DMS53 treated with DMSO at 0.1 percent for 48 hours (cell line): ENCODE results near the gene ZNF511.
"Not testable (repeated sequence)": the region's sequence is repeated elsewhere in the genome, so short reads cannot be mapped to it uniquely, and the experiment has no call there.

Source experiments
- DNase-seq: peaks from one replicate; lab custom pipeline; 2025; ENCODE audit not compliant: unreplicated experiment; lab: John Stamatoyannopoulos, UW

Gene ZNF511, protein sequence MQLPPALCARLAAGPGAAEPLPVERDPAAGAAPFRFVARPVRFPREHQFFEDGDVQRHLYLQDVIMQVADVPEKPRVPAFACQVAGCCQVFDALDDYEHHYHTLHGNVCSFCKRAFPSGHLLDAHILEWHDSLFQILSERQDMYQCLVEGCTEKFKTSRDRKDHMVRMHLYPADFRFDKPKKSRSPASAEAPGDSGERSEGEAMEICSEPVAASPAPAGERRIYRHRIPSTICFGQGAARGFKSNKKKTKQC

DNA sequence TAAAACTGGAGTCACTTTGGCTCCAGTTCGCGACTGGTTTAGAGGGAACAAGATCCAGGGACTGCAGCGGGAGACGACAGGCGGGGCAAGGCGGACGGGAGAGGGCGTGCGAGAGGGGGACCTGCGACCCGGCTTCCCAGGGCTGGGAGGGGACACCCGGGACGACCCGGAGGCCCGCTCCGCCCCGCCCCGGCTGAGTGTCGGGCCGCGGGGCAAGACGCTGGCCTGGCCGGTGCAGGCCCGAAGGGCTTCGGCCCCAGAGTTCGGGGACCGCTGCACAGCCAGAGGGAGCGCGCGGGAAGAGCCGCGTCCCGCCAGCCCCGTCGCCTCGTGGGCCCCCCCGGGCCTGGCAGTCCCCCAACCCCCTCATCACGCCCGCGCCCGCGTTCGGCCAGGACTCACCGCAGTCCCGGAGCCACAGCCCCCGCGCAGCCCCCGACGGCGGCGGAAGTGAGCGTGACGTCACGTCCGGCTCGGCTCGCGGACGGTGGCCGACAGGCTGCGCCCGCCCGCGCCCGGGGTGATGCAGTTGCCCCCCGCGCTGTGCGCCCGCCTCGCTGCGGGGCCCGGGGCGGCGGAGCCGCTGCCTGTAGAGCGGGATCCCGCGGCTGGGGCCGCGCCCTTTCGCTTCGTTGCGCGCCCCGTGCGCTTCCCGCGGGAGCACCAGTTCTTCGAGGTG is at the start of gene ZNF511, which contains the start of gene TUBGCP2:
TSS of gene ZNF511 (plus strand) at position 494 of the 679 bp plus-strand sequence. CDS start at position 524, 30 bp downstream.
TSS of gene TUBGCP2 (minus strand) at position 452 of the 679 bp plus-strand sequence. CDS start 5,931 bp downstream, outside the sequence.
- no peak for DNase-seq

DNA sequence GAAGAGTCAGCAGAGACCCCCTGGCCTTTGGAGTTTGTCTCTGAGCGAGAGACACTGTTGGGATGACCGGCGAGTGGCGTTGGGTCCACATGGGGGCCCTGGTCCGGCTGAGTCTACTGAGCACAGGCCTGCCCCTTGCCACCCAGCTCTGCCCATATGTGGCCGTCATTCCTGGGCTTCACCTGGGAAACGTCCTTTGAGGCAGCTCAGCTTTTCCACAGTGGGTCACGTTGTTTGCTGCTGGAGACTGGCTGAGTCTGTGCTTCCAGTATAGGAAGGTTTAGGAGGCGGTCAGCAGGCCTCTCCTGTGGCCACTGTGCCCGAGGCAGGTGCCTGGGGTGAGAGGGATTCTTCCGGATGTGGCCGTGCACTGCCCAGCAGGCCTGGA is 49.1 kb upstream of the ZNF511 start:
- no peak for DNase-seq

DNA sequence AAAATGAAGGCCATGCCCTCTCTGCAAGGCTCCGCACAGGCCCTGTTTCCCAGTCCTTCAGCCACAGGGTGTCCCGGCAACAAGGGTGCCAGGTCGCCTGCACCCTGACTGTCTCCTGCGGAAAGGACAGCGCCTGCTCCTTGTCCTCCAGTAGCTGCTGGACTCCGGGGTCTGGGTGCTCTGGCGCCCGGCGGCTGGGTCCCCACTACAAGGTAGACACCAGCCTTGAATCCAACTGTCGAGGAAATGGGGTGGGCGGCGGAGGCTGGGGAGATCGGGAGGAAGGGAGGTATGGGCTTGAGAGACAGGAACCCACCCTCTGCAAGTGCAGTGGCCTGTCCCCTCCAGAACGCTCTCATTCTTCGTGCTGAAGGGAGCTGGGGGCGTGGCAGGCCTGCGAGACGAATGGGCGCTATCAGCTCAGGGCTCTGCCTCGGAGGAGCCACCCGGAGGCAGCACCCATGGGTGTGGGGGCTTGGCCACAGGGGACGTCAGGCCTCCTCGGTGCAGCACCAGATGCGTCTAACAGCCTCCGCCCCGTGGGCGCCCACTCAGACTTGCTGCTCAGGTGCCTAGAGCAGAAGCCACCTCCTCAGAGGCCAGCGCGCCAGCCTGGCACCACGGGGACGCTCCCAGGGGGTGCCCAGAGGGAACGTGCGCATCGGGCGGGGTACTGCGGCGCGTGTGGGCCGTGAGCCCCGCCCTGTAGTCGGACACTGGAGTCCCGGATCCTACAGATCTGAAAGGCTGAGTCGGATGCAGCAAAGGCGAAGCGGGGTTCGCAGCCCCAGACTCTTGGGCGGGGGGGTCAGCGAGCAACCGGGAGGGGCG is 47.6 kb upstream of the ZNF511 start:
- DNase-seq = no peak

DNA sequence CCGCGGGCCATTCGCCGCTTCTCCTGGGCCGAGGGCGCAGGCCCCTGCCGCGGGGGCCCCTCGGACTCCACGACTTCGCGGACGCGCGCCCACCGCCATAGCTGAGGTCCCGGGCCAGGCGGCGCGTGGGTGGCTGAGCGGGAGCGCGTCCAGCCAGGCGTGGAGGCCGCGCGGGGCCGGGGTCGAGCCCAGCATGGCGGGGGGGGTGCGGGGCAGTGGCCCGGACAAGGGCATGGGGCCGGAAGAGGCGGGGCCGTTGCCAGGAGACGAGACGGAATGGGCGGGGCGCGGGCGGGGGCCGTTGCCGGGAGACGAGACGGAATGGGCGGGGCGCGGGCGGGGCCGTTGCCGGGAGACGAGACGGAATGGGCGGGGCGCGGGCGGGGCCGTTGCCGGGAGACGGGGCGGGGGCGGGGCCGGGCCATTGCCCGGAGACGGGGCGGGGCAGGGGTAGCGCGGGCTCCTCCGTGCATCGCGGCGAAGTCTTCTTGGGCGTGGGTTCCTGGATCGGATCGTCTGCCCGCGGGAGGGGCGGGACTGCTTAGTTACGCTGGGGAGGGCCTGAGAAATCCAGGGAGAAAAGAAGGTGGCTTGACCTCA is 46.9 kb upstream of the ZNF511 start:
- DNase-seq = peak; percentile 53

DNA sequence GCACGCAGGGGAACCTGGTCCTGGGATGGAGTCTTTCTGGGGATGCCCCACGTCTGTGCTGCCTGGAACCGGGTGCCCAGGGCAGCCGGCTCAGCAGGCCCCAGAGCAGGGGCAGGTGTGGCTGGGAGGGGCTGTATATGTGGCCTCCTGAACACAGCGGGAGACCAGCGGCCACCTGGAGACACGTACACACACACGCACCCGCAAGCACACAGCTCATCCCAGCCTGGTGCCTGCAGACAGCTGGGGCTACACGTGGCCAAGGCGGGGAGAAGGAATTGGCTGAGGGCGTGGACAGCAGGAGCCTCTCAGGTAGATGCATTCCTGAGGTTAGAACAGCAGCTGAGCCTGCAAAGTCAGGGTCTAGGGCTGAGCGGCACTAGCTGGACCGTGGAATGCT is 46.0 kb upstream of the ZNF511 start:
- DNase-seq = peak; percentile 23

DNA sequence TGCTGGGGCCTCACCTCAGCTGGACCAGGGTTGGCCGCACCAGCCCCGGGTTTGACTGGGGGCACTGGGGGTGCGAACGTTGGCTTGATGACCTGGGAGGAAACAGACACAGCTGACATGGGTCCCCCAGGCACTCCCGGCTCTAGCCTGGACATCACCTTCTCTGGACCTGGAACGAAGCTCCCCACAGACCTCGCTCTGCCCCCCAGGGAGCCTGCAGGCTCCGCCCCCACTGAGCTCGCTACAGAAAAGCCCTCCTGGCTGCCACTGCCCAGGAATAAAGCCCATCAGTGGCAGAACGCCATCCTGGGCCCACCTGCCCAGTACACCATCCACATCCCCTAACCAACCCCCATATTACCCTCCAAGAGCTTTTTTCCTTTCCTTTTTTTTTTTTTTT is 45.0 kb upstream of the ZNF511 start:
- DNase-seq = no peak

DNA sequence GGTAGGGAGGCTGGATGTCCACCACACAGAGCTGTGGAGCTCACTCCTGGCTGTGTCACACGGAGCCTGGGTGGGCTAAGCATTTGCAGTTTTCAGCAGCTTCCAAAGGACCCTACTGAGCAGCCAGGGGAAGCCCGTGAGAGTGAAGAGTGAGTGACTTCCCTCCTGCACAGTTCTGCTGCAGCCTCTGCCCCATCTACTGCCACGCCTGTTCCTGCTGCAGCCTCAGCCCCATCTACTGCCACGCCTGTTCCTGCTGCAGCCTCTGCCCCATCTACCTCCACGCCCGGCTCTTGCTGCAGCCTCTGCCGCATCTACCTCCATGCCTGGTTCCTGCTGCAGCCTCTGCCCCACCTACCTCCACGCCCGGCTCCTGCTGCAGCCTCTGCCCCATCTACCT is 44.3 kb upstream of the ZNF511 start:
- no peak for DNase-seq

DNA sequence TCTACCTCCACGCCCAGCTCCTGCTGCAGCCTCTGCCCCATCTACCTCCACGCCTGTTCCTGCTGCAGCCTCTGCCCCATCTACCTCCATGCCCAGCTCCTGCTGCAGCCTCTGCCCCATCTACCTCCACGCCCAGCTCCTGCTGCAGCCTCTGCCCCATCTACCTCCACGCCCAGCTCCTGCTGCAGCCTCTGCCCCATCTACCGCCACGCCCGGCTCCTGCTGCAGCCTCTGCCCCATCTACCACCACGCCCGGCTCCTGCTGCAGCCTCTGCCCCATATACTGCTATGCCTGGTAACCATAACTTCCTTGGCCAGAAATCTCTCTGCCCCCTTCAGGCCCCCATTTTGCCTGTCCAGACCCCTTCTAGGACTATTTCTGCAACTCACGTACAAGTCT is 43.7 kb upstream of the ZNF511 start:
- DNase-seq = not testable (repeated sequence)

DNA sequence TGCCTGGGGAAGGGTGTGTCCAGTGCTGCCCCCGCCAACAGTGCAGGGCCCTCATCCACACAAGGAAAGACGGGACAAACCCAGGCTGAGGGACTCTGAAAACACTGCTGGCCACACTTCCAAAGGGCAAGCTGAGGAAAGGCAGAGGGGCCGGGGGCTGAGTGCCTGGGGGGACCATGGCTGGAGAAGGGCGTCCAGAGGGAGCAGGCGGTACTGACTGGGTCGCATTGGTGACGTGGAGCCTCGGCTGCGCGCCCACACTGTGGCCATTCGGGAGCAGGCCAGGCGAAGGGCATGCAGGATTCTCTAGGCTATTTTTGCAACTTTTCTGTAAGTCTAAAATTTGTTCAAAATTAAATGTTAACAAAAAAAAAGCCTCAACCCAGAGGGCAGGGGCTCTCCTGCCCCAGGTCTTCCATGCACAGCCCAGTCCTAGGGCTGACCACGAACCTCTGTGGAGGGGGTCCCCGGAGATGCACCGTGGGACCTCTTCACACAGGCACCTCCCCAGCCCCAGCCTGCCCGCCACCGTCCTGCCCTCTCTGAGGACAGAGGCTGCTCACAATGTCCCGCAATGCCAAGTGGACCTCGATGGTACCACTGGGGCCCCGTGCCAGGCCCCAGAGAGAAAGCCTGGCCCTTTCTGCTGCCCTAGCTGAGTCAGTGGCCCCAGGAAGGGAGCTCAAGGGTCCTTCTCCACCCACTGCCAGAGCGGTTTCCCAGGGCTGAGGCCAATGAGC is 42.5 kb upstream of the ZNF511 start:
- no peak for DNase-seq

DNA sequence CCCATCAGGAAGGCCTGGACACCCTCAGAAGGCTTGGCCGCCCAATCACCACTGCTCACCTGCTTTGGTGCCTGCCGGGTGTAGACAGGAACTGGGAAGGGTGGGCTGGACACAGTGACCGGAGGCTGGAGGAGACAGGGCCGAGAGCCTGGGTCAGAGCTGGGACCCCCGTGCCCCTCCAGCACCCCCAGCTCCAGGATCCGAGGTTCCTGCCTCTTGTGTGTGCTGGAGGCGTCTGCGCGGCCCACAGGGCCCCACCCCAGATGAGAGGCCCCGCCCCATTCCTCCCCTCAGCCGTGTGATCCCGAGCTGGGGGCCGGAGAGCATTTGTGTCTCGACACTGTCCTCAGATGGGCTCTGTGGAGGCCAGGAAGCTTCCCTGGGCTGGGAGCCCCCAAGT is 41.4 kb upstream of the ZNF511 start:
- DNase-seq = no peak

DNA sequence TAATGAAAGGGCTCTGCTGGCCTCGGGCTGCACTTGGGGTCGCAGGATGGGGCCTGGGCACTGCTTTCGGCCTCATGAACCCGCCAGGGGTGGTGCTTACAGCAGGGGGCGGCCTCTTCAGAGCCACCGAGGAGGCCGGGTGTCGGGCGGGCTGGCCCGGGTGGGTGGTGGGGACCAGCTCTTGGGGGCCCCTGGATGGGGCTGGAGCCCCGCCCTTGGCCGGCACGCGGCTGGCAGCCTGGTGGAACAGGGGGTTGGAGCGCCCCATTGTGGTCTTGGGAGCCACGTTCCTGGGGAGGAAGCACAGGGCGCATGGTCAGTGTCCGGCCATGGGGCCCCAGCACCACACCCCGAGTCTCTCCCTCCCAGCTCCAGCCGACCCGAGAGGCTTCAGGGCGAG is 40.9 kb upstream of the ZNF511 start:
- no peak for DNase-seq

DNA sequence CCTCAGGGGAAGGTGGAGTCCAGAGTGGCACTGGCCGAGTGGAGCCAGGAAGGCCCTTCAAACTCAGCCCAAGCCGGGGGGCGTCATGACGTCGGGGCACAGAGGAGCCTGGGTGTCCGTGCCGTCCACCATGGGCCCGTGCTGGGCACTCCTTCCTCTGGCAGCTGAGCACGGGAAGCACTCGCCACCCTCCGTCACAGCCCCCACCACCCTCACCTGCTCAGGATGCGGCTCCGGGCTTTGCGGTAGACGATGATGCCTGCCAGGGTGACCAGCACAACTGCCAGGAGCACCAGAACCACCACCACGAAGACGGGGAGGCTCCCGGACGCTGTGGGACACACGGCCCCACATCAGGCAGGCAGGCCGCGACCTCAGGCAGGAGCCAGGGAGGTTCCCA is 40.2 kb upstream of the ZNF511 start:
- DNase-seq = no peak

DNA sequence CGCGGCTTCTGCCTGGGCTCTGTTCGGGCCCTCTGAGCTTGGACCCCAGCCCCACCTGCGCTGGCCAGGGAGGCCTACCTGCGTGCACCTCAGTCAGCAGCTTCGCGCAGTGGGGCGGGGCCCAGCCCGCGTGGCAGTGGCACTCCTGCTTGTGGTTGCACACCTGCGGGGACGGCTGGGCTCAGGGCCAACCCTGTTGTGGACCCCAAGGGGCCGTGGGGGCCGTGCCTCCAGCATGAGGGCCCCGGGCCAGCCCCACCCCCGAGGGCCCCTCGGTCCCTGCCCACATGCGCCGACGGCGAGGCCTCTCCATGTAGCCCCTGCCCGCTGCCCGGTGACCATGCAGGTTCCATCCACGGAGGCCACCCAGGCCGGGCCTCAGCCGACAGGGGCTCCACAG is 39.3 kb upstream of the ZNF511 start:
- DNase-seq = no peak

DNA sequence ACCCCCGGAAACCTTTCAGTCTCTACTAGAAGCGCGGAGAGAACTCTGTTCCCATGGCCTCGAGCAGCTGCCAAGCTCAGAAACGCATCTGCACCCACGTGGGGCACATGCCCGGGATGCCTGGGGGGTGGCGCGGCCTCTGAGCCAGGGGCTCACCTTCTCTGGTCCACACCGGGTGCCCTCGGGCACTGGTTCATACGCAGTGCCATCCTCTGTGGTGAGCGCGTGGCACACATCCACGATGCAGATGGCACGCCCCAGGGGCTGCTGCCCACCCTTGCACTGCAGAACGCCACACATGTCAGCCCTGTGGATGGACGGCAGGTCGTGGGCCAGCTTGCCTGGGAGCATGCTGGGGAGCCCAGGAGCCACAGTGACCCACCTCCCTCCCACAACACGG is 38.5 kb upstream of the ZNF511 start:
- DNase-seq = no peak

DNA sequence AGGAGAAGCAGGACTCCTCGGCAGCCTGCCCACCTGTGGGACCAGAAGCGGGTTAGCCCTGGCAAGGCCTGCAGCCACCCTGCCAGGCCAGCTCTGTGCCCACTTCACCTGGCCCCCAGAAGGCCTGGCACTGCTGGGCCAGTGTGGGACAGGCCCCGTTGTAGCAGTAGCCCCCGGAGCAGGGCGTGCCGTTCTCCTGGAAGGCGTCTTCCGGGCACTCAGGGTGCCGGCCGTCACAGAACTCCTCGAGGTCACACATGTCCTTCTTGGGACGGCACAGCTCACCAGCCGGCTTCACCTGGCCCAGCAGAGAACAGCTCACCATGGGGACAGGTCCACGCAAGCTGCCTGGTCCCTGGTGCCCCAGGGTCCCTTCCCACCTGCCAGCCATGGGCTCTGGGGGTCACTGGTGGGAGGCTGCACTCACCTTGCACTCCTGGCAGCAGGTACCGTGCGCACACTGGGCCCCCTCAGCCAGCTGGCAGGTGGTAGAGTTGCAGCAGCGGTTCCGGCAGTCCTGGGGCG is 37.9 kb upstream of the ZNF511 start:
- no peak for DNase-seq

DNA sequence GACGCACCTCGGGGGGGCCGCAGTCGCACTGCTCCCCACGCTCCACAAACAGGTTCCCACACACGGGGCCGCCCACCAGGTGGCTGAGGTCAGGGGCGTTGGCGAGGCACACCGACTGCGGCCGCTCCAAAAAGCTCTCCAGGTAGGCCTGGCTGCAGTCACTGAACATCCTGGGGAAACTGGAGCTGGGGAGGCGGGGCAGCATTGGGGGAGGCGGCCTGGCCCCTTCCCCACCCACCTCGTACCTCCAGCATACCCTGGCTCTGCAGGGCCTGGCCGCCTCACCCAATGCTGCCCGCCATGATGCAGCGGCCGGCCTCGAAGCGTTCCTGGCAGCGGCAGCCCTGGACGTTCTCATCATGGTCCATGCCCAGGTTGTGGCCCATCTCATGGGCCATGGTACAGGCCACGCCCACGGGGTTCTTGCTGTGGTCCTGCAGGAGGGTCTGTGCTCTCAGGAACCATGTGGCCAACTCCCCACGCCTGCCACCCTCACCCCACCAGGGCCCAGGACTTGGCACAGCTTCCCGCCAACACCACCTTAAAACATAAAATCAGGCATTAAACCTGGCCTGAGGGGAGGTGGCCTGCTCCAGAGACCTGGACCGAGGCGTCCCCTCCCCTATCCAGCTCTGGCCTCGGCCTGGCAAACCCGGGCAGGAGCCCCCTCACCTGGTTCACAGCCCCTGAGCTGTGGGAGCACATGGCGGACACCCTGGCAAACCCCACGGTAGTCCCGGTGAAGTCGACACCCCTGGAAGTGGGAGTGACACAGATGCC is 37.0 kb upstream of the ZNF511 start:
- DNase-seq = no peak

DNA sequence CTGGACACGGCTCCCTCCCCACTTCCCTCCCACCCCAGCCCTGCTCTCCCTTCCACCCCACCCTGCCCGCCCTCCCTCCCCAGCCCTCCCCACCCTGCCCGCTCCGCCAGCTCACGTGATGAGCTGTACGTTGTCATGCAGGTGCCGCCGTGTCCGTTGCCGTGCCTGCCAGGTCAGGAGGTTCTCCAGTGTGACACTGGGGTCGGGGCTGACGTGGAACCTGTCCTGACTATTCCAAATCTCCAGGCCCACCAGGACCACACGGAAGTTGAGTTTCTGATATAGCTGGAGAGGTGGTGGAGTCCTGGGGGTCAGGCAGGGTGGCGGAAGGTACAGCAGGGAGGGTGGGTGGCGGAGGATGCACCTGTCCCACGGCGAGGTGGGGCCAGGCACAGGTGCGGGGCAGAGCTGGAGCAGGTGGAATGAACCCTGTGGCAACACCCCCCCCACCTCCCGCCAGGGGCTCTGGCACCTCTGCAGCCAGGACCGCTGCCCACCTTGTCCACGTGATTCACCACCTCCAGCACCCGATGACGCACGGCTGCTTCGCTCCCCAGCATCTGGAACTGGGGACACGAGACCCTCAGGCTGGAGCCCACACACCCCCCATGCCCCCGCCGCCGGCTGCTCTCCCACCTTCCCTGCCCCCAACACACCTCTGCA is 36.3 kb upstream of the ZNF511 start:
- DNase-seq = no peak

DNA sequence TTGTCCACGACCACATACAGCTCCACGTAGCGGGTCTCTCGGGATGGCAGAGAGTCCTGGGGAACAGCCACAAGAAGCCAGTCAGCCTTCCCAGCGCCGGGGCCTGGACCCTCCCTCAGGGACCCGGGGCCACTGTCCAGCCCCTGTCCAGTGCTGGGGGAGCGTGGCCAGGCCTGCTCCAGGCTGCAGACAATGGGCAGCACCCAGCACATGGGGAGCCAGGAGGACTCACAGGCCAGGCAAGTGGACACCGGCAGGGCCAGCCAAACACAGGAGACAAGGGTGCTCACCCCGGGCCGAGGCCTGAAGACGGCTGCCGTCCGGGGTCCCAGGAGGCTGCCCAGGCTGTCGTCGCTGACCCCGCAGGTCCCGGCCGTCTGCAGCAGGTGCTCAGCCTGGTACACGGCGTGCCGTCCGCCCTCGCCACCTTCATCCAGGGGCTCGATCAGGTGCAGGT is 35.7 kb upstream of the ZNF511 start:
- no peak for DNase-seq

DNA sequence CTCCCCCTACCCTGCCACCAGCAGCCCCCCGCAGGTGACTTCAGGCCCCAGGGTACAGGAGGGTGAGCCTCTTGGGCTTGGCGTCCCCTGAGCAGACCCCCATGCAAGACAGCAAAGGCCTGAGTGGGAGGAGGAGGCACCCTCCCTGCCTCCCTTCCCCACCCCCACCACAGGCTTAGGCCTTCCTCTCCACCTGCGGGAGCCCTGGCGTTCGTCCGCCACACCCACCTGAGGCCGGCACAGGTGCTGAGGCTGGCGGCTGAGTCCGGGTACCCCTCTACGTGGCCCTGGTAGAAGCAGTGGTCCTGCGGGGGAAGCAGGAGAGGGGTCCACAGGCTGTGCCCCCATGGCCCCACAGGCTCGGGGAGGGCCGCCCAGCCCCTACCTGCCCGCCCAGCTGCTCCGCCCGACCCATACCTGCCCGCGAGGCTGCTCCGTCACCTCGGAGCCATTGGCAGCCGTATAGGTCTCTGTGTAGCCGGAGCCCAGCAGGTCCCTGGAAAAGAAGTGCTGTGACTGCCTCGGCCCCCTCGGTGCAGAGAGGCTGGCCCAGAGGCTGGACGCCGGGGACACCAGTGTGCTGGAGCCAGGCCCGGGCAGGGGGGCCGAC is 35.1 kb upstream of the ZNF511 start:
- no peak for DNase-seq
